CD4-positive, alpha-beta T cell treated with Interleukin-6 for 4 hours (primary cell): ENCODE measurements around the gene EFNA2.
"Not testable (repeated sequence)": the region's sequence is repeated elsewhere in the genome, so short reads cannot be mapped to it uniquely, and the experiment has no call there.

Experiments used
- DNase-seq: peaks from one replicate; pipeline ENCODE4 v3.0.0-alpha.2; 2020; ENCODE audit warnings: mixed read lengths

Gene EFNA2

GRCh38 chr19:1322198-1322981 is 36.7 kb downstream of the EFNA2 start:
- no peak for DNase-seq

- DNase-seq = no peak
Measured at GRCh38 chr19:1324249-1324805, 38.7 kb downstream of the EFNA2 start.

- DNase-seq = peak; percentile 27
Measured at GRCh38 chr19:1324806-1325567, 39.3 kb downstream of the EFNA2 start.

- DNase-seq = no peak
Measured at GRCh38 chr19:1325568-1326294, 40.1 kb downstream of the EFNA2 start.

- no peak for DNase-seq
Measured at GRCh38 chr19:1327125-1327524, 41.5 kb downstream of the EFNA2 start.

- DNase-seq = not testable (repeated sequence)
Measured at GRCh38 chr19:1332208-1332607, 46.5 kb downstream of the EFNA2 start.

- DNase-seq = no peak
Measured at GRCh38 chr19:1336079-1336684, 50.5 kb downstream of the EFNA2 start.

- DNase-seq = no peak
Measured at GRCh38 chr19:1340681-1341469, 55.2 kb downstream of the EFNA2 start.

- no peak for DNase-seq
Measured at GRCh38 chr19:1343041-1343440, 57.4 kb downstream of the EFNA2 start.

GRCh38 chr19:1349211-1349610 is 63.5 kb downstream of the EFNA2 start:
- DNase-seq = no peak

GRCh38 chr19:1350867-1351266 is 65.2 kb downstream of the EFNA2 start:
- no peak for DNase-seq
